Esophagus squamous epithelium (tissue), 5 donors: Measurements from ENCODE around the gene SSB. TPM values are rescaled to one million over a fixed set of nuclear protein-coding genes. Genes with fewer than 3 reads are reported as not detected.
"Not testable (repeated sequence)": the region's sequence is repeated elsewhere in the genome, so short reads cannot be mapped to it uniquely, and the experiment has no call there.

Experiments used
- DNase-seq: peaks from one replicate; lab custom pipeline; 2025; lab: John Stamatoyannopoulos, UW
- H3K27ac ChIP-seq, 4 donors: fragments of 200-600 bp; sonication (generic); one replicate each; pipeline ENCODE4 v1.5.1; 2016 to 2019; ENCODE audit warnings: mild to moderate bottlenecking in 1 of 4
- H3K27me3 ChIP-seq, 4 donors: fragments of 200-600 bp; sonication (generic); 1 replicate in 3 of 4; 2 replicates in 1 of 4; pipeline versions ENCODE4 v1.5.1 to v1.6.0; 2017 to 2021; ENCODE audit warnings: antibody characterized with exemption in 1 of 4
- H3K36me3 ChIP-seq, 3 donors: fragments of 200-600 bp; sonication (generic); one replicate each; pipeline ENCODE4 v1.5.1; 2016 to 2019
- H3K4me1 ChIP-seq, 3 donors: fragments of 200-600 bp; sonication (generic); one replicate each; pipeline ENCODE4 v1.5.1; 2017 to 2019
- H3K4me3 ChIP-seq, 4 donors: fragments of 200-600 bp; sonication (generic); 1 replicate in 3 of 4; 2 replicates in 1 of 4; pipeline ENCODE4 v1.5.1; 2016 to 2019; ENCODE audit warnings: mild to moderate bottlenecking in 2 of 4, moderate library complexity in 1 of 4
- H3K9me3 ChIP-seq, 3 donors: fragments of 200-600 bp; sonication (generic); one replicate each; pipeline ENCODE4 v1.5.1; 2016 to 2019
- POLR2A ChIP-seq, 4 donors: fragments of 450-650 bp; IDR thresholded peaks; one replicate each; pipeline ENCODE4 v1.6.1; 2017; ENCODE audit warnings: antibody characterized with exemption in 4 of 4, mild to moderate bottlenecking in 4 of 4, moderate library complexity in 3 of 4
- WGBS, 2 donors: methylation state at CpG; one replicate each; pipeline ENCODE4 v1.1.5; 2018; 5-methylcytosine and 5-hydroxymethylcytosine counted together
- intact Hi-C: fragments of 100-400 bp; cut with DNase I; formaldehyde crosslinking; loops from one replicate; pipeline ENCODE4 v1.15.0; 2022
- total RNA-seq, 4 donors: library from RNA; depleted of rRNA; stranded (reverse); fragments of >200 nt; gene quantifications; one replicate each; pipeline ENCODE4 v1.1.0, GENCODE V29; 2016
- TF ChIP-seq, protein P1 (sequence below), 6 experiments: fragments of 450-650 bp in 4 of 6; fragments of 200-600 bp in 2 of 6; sonication (generic) in 2 of 6; IDR thresholded peaks; one replicate each; pipeline ENCODE4 v1.5.1; 2016 to 2019; ENCODE audit warnings: antibody characterized with exemption in 6 of 6, mild to moderate bottlenecking in 4 of 6, moderate library complexity in 4 of 6
- donor health status: DM: yes; HTN: yes; CAD: no.

SSB gene
- total RNA-seq, 4 donors from 2014 or later = 36.2 to 82.6 (median 50.6) TPM

DNA sequence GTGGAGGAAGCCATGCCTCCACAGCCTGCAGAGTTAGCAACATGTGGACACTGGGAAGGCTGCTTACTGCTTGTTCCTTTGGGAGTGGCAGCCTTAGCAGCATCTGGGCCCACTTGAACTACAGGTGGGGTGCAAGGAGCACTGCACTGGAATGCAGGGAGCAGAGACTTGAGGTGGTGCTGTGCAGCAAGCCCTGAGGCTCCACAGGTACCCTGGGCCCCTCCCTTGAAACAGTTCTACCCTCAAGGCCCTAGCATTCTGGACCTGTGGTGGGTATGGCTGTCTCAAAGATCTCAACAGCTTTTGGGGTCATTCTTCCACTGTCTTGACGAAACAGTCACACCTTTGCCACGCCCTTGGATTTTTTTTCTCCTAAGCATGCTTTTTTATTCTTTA lies 42.1 kb downstream of the SSB start:
- H3K4me1 ChIP-seq = peaks cover 0 to 28% (median 0%) of the 10 kb centered on the region in 3 donors
- intact Hi-C loops = no loop called here
- 69 to 79% methylated on average over 2 of the region's 2 CpGs for WGBS, 2 donors

DNA sequence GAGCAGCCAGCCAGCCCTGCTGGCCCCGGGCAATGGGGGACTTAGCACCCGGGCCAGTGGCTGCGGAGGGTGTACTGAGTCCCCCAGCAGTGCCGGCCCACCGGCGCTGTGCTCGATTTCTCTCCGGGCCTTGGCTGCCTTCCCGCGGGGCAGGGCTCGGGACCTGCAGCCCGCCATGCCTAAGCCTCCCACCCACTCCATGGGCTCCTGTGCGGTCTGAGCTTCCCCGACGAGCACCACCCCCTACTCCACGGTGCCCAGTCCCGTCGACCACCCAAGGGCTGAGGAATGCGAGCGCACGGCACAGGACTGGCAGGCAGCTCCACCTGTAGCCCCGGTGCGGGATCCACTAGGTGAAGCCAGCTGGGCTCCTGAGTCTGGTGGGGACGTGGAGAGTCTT lies 43.0 kb downstream of the SSB start:
- DNase-seq = not testable (repeated sequence)
- WGBS, 2 donors = 100% methylated on average over 3 of the region's 24 CpGs; no CpG with 5 or more reads in 1 of the 2 donors

More for the DNA sequence above, 42.1 kb downstream of the SSB start:
- no peak for TF ChIP-seq POLR2A (IDR thresholded peaks at IDR 0.05)
- TF ChIP-seq, protein P1, sequence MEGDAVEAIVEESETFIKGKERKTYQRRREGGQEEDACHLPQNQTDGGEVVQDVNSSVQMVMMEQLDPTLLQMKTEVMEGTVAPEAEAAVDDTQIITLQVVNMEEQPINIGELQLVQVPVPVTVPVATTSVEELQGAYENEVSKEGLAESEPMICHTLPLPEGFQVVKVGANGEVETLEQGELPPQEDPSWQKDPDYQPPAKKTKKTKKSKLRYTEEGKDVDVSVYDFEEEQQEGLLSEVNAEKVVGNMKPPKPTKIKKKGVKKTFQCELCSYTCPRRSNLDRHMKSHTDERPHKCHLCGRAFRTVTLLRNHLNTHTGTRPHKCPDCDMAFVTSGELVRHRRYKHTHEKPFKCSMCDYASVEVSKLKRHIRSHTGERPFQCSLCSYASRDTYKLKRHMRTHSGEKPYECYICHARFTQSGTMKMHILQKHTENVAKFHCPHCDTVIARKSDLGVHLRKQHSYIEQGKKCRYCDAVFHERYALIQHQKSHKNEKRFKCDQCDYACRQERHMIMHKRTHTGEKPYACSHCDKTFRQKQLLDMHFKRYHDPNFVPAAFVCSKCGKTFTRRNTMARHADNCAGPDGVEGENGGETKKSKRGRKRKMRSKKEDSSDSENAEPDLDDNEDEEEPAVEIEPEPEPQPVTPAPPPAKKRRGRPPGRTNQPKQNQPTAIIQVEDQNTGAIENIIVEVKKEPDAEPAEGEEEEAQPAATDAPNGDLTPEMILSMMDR (IDR thresholded peaks at IDR 0.05) = no peak
- no peak overlapping the region for H3K27ac ChIP-seq
- peaks cover 0 to 18% (median 0%) of the 10 kb centered on the region in 3 donors for H3K36me3 ChIP-seq
- no peak for DNase-seq
- H3K9me3 ChIP-seq = no peaks in the 10 kb centered on the region
- H3K27me3 ChIP-seq = no peaks in the 10 kb centered on the region
- no peak overlapping the region for H3K4me3 ChIP-seq

DNA sequence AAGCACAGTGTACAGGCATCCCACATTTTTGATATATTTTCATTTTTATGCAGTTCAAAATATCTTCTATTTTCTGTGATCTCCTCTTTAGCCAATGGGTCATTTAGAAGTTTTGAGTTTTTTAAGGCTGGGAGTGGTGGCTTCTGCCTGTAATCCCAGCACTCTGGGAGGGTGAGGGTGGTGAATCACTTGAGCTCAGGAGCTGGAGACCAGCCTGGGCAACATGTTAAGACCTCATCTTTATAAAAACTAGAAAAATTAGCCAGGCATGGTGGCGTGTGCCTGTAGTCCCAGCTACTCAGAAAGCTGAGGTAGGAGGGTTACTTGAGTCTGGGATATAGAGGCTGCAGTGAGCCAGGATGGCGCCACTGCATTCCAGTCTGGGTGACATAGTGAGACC lies 46.3 kb downstream of the SSB start:
- TF ChIP-seq POLR2A (IDR thresholded peaks at IDR 0.05) = no peak
- TF ChIP-seq, protein P1 (IDR thresholded peaks at IDR 0.05) = no peak
- no peak for DNase-seq
- intact Hi-C loops = no loop called here
- Histone ChIP-seq H3K4me1 (peaks cover 0 to 18% (median 0%) of the 10 kb centered on the region in 3 donors), H3K27me3 (no peaks in the 10 kb centered on the region), H3K27ac (no peak overlapping the region), H3K9me3 (no peaks in the 10 kb centered on the region), H3K36me3 (peaks cover 0 to 18% (median 0%) of the 10 kb centered on the region in 3 donors), H3K4me3 (no peak overlapping the region)
- WGBS, 2 donors = 81 to 100% methylated on average over 1 to 2 of the region's 2 CpGs

More for the DNA sequence above, 43.0 kb downstream of the SSB start:
- H3K27me3 ChIP-seq, H3K27ac ChIP-seq, H3K4me3 ChIP-seq, H3K9me3 ChIP-seq, intact Hi-C loops: not testable (repeated sequence)
- Histone ChIP-seq H3K4me1 (peaks cover 0 to 28% (median 0%) of the 10 kb centered on the region in 3 donors), H3K36me3 (peaks cover 0 to 18% (median 0%) of the 10 kb centered on the region in 3 donors)

DNA sequence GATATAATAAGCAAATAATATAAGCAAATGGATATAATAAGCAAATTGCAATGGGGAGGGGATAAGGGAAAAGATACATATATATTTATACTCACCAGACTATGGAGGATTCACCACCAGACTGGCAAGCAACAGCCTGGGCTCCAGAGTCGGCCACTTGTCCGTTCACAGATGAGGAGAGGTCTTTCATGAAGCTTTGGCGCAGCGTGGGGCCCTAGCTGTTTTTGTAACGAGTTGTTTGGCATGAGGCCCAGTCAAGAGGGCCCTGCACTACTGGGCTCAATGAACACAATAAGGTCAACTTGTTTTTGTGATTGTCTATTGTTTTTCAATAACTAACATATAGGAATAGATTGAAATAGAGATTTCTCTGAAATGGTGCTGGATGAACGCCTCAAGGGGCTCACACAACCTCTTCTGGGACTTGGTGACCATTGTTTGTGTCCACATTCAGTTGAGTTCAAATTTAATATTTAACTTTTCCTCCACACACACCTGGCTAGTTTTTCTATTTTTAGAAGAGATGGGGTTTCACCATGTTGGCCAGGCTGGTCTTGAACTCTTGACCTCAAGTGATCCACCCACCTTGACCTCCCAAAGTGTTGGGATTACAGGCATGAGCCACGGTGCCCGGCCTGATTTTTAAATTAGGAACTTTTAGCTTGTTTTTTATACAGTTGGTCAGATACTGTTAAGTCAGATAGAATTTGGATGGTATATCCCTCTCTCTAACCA lies 50.5 kb downstream of the SSB start:
- H3K9me3 ChIP-seq, H3K27me3 ChIP-seq, H3K4me3 ChIP-seq, H3K27ac ChIP-seq, H3K36me3 ChIP-seq, H3K4me1 ChIP-seq, DNase-seq, intact Hi-C loops: not testable (repeated sequence)
- WGBS, 2 donors = 79 to 85% methylated on average over 8 of the region's 8 CpGs

DNA sequence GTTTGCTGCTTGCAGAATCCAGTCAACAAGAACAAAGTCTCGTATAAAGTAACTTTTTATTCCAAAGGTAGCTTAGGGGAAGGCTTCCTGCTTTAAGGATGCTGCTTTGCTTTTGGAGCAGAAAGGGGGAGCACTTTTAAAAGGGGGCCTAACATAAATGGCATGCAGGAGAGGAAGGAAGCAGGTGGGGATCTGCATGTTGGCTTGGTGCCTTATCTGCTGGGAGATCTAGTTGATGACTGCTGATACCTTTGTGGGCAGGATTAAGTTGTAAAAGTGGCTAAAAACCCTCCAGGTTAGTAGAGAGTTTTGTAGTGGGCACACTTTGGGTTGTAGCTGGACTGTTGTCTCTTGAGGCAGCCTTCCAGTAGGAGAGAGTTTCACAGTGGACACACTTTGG lies 51.0 kb downstream of the SSB start:
- H3K36me3 ChIP-seq = no peaks in the 10 kb centered on the region
- H3K27ac ChIP-seq = no peak overlapping the region
- no peaks in the 10 kb centered on the region for H3K27me3 ChIP-seq
- intact Hi-C loops = no loop called here
- WGBS, 2 donors = 90 to 100% methylated on average over 1 of the region's 1 CpG
- H3K4me3 ChIP-seq = no peak overlapping the region
- no peaks in the 10 kb centered on the region for H3K9me3 ChIP-seq
- TF ChIP-seq POLR2A (IDR thresholded peaks at IDR 0.05) = no peak
- H3K4me1 ChIP-seq = peaks cover 0 to 8% (median 0%) of the 10 kb centered on the region in 3 donors
- DNase-seq = no peak

DNA sequence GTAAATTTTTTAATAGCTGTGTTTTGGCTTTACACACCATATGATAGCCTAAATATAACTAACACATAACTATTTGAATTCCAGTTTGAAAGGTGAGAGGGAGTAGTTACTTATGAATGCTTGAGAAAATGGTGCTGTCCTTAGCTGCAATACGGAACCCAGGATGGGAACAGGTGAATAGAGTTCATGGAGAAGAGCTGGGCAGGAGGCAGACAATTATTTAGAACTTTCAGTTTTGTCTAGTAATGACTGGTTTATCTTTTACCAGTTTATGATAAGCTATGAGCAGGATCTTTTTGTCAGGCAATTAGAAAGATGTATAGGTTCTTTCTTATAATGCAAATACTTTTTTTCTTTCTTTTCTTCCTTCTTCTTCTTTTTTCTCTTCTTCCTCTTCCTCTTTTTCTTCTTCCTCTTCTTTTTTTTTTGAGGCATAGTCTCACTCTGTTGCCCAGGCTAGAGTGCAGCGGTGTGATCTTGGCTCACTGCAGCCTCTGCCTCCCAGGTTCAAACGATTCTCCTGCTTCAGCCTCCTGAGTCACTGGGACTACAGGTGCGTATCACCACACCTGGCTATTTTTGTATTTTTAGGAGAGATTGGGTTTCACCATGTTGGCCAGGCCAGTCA lies 54.5 kb downstream of the SSB start:
- Histone ChIP-seq H3K4me1 (peaks cover 0 to 4% (median 0%) of the 10 kb centered on the region in 3 donors), H3K36me3 (peaks cover 0 to 6% (median 0%) of the 10 kb centered on the region in 3 donors), H3K27me3 (no peaks in the 10 kb centered on the region), H3K27ac (no peak overlapping the region), H3K4me3 (no peak overlapping the region), H3K9me3 (no peaks in the 10 kb centered on the region)
- intact Hi-C loops = no loop called here
- WGBS, 2 donors = 85 to 88% methylated on average over 4 of the region's 4 CpGs
- no peak for TF ChIP-seq POLR2A (IDR thresholded peaks at IDR 0.05)
- TF ChIP-seq, protein P1 (IDR thresholded peaks at IDR 0.05) = no peak
- no peak for DNase-seq

DNA sequence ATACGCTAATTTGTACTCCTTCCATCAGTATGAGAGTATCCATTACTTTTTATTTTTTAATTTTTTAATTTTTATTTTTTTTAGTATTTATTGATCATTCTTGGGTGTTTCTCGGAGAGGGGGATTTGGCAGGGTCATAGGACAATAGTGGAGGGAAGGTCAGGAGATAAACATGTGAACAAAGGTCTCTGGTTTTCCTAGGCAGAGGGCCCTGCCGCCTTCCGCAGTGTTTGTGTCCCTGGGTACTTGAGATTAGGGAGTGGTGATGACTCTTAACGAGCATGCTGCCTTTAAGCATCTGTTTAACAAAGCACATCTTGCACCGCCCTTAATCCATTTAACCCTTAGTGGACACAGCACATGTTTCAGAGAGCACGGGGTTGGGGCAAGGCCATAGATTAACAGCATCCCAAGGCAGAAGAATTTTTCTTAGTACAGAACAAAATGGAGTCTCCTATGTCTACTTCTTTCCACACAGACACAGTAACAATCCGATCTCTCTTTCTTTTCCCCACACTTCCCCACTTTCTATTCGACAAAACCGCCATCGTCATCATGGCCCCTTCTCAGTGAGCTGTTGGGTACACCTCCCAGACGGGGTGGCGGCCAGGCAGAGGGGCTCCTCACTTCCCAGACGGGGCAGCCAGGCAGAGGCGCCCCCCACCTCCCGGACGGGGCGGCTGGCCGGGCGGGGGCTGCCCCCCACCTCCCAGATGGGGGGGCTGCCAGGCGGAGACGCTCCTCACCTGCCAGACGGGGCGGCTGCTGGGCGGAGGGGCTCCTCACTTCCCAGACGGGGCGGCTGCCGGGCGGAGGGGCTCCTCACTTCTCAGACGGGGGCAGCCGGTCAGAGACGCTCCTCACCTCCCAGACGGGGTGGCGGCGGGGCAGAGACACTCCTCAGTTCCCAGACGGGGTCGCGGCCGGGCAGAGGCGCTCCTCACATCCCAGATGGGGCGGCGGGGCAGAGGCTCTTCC lies 56.9 kb downstream of the SSB start:
- H3K9me3 ChIP-seq, H3K27ac ChIP-seq, H3K36me3 ChIP-seq, H3K27me3 ChIP-seq, H3K4me3 ChIP-seq, intact Hi-C loops, H3K4me1 ChIP-seq, DNase-seq: not testable (repeated sequence)
- WGBS, 2 donors = 77 to 94% methylated on average over 4 to 6 of the region's 42 CpGs
